OCI-LY1 (cell line): ENCODE results near the gene CAMLG.
A peak's percentile ranks its signal among the peaks of the same experiment; 100 is the strongest.
"Not testable (repeated sequence)": the region's sequence is repeated elsewhere in the genome, so short reads cannot be mapped to it uniquely, and the experiment has no call there.

ENCODE experiments used
- H2AFZ ChIP-seq: fragments of 200-600 bp; sonication (generic), shearing (Covaris generic); 2 replicates; pipeline ENCODE4 v1.6.0; 2014; ENCODE audit warnings: antibody characterized with exemption, mild to moderate bottlenecking, low read length
- H3F3A ChIP-seq: fragments of 200-600 bp; sonication (generic), shearing (Covaris generic); 2 replicates; pipeline ENCODE4 v1.6.0; 2014; ENCODE audit warnings: mild to moderate bottlenecking, antibody characterized with exemption, low read length, moderate library complexity; ENCODE audit not compliant: insufficient read depth
- H3K27ac ChIP-seq: fragments of 200-600 bp; sonication (generic); 2 replicates; pipeline ENCODE4 v1.5.1; 2014; ENCODE audit warnings: low read length, mixed run types, mild to moderate bottlenecking, low read depth; ENCODE audit not compliant: poor library complexity, severe bottlenecking
- H3K27me3 ChIP-seq: fragments of 200-600 bp; sonication (generic); 2 replicates; pipeline ENCODE4 v1.6.0; 2014; ENCODE audit warnings: antibody characterized with exemption, mild to moderate bottlenecking, low read length, moderate library complexity; ENCODE audit not compliant: insufficient read depth
- H3K36me3 ChIP-seq: fragments of 200-600 bp; sonication (generic); 2 replicates; pipeline ENCODE4 v1.6.1; 2014; ENCODE audit warnings: mild to moderate bottlenecking, antibody characterized with exemption, low read length, moderate library complexity, mixed read lengths; ENCODE audit not compliant: insufficient read depth
- H3K4me1 ChIP-seq: fragments of 200-600 bp; sonication (generic); 2 replicates; pipeline ENCODE4 v1.5.1; 2014; ENCODE audit warnings: mild to moderate bottlenecking, low read length, moderate library complexity; ENCODE audit not compliant: insufficient read depth, severe bottlenecking
- H3K4me2 ChIP-seq: fragments of 200-600 bp; sonication (generic), shearing (Covaris generic); 2 replicates; pipeline ENCODE4 v1.6.1; 2014; ENCODE audit warnings: low read length
- H3K4me3 ChIP-seq: fragments of 200-600 bp; sonication (generic); 2 replicates; pipeline ENCODE4 v1.5.1; 2014; ENCODE audit warnings: low read length, low read depth, mild to moderate bottlenecking, mixed read lengths; ENCODE audit not compliant: poor library complexity, severe bottlenecking
- H3K79me2 ChIP-seq: fragments of 200-600 bp; shearing (Covaris generic); 2 replicates; pipeline ENCODE4 v1.6.1; 2016; ENCODE audit warnings: mixed run types, low read length, mixed read lengths; ENCODE audit not compliant: insufficient read depth
- H3K9ac ChIP-seq: fragments of 200-600 bp; sonication (generic), shearing (Covaris generic); 2 replicates; pipeline ENCODE4 v1.6.1; 2014; ENCODE audit warnings: mild to moderate bottlenecking, low read length, mixed read lengths
- H3K9me2 ChIP-seq: fragments of 200-600 bp; sonication (generic), shearing (Covaris generic); 2 replicates; pipeline ENCODE4 v1.6.1; 2014; ENCODE audit warnings: low read depth, mild to moderate bottlenecking, low read length, mixed read lengths
- H3K9me3 ChIP-seq: fragments of 200-600 bp; shearing (Covaris generic); 2 replicates; pipeline ENCODE4 v1.6.1; 2014; ENCODE audit warnings: low read length, mixed read lengths
- H4K20me1 ChIP-seq: fragments of 200-600 bp; sonication (generic), shearing (Covaris generic); 2 replicates; pipeline ENCODE4 v1.6.0; 2016; ENCODE audit warnings: mild to moderate bottlenecking, low read length; ENCODE audit not compliant: insufficient read depth
- EZH2 ChIP-seq: fragments of 200-600 bp; sonication (generic), shearing (Covaris generic); IDR thresholded peaks from 2 replicates; pipeline ENCODE4 v1.8.0; 2017; ENCODE audit warnings: borderline replicate concordance, mixed run types, mild to moderate bottlenecking, antibody characterized with exemption, low read length, moderate library complexity, mixed read lengths
- TF ChIP-seq, protein P1 (sequence below): fragments of 200-600 bp; sonication (generic), shearing (Covaris generic); IDR thresholded peaks from 2 replicates; pipeline ENCODE4 v1.5.1; 2017; ENCODE audit warnings: mild to moderate bottlenecking, antibody characterized with exemption, low read length, moderate library complexity, mixed read lengths

Gene CAMLG

DNA sequence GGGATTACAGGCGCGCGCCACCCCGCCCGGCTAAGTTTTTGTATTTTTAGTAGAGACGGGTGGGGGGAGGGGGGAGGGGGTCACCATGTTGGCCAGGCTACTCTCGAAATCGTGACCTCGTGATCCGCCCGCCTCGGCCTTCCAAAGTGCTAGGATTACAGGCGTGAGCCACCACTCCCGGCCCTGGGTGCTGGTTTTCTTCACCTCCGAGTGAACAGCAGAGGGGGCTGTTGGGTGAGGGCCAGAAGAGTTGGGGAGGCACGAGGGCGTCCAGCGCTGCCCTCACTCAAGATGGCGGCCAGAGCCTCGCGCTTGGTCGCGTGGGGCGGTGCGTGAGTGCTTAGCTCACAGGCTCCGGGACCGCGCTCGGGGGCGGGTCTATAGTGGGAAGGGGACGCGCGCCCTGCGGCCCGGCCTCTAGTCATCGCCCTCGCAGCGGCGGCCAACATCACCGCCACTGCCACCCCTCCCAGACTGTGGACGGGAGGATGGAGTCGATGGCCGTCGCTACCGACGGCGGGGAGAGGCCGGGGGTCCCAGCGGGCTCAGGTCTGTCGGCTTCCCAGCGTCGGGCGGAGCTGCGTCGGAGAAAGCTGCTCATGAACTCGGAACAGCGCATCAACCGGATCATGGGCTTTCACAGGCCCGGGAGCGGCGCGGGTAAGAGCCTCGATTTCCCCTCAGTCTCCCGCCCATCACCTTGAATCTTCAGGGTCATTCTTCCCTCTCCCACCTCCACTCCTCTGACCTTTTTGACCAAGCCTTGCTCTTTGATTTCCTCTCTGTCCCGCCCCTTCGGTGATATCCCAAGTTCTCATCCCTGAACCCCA, at the start of gene CAMLG:
Gene CAMLG, plus strand, starts transcription at position 416 of the 830 bp plus-strand sequence. Its CDS starts 73 bp downstream, at position 489.
- TF ChIP-seq, protein P1, sequence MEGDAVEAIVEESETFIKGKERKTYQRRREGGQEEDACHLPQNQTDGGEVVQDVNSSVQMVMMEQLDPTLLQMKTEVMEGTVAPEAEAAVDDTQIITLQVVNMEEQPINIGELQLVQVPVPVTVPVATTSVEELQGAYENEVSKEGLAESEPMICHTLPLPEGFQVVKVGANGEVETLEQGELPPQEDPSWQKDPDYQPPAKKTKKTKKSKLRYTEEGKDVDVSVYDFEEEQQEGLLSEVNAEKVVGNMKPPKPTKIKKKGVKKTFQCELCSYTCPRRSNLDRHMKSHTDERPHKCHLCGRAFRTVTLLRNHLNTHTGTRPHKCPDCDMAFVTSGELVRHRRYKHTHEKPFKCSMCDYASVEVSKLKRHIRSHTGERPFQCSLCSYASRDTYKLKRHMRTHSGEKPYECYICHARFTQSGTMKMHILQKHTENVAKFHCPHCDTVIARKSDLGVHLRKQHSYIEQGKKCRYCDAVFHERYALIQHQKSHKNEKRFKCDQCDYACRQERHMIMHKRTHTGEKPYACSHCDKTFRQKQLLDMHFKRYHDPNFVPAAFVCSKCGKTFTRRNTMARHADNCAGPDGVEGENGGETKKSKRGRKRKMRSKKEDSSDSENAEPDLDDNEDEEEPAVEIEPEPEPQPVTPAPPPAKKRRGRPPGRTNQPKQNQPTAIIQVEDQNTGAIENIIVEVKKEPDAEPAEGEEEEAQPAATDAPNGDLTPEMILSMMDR: peak; percentile 77
- TF ChIP-seq EZH2: no peak
- H3K4me3 ChIP-seq: peak within 1 kb of the TSS; percentile 79
- no peaks in the 10 kb centered on the region for H3K9me2 ChIP-seq
- H3K79me2 ChIP-seq: peaks cover 18% of the 10 kb centered on the region
- H2AFZ ChIP-seq: peak within 1 kb of the TSS; percentile 25
- H4K20me1 ChIP-seq: no peaks in the 10 kb centered on the region
- H3F3A ChIP-seq: peaks cover 11% of the 10 kb centered on the region; the same call in 1 of the 2 replicates
- peak within 1 kb of the TSS; percentile 44 for H3K27ac ChIP-seq
- peak within 1 kb of the TSS; percentile 79 for H3K9ac ChIP-seq
- H3K4me2 ChIP-seq: peak within 1 kb of the TSS; percentile 89
- no peaks in the 10 kb centered on the region for H3K9me3 ChIP-seq
- H3K36me3 ChIP-seq: peaks cover 13% of the 10 kb centered on the region; the same call in 1 of the 2 replicates
- no peaks in the 10 kb centered on the region for H3K27me3 ChIP-seq
- H3K4me1 ChIP-seq: peaks cover 41% of the 10 kb centered on the region

DNA sequence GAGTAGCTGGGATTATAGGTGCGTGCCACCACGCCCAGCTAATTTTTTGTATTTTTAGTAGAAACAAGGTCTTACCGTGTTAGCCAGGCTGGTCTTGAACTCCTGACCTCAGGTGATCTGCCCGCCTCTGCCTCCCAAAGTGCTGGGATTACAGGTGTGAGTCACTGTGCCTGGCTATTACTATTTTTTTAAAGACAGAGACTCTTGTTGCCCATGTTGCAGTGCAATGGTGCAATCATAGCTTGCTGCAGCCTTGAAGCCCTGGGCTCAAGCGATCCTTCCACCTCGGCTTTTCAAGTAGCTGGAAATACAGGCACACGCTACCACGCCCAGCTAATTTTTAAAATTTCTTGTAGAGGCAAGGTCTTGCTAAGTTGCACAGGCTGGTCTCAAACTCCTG, 48.2 kb upstream of the CAMLG start:
- H3K4me3 ChIP-seq, H3K27me3 ChIP-seq, H3K9me3 ChIP-seq, H3K79me2 ChIP-seq, H3K9ac ChIP-seq, H3K4me1 ChIP-seq, H3F3A ChIP-seq, H2AFZ ChIP-seq, H4K20me1 ChIP-seq, H3K27ac ChIP-seq, H3K9me2 ChIP-seq, H3K4me2 ChIP-seq: not testable (repeated sequence)
- H3K36me3 ChIP-seq: peaks cover 46% of the 10 kb centered on the region

DNA sequence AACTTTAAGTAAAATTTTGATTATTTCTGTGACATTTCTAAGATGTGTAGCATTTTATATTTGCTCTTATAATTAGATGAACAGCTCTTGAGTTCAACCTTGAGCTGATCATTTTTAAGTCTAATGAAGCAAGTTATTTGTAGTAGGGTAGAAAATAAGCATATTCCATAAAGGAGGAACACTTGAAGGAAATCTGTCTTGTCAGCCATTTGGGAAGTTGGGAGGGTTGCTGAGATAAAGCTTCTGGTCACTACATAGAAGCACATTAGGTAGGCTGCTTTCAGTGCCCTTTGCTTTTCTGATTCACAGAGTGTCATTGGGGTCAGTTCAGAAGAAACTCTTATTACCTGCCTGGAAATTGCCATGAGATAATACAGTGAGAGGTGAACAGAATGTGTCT, 45.6 kb upstream of the CAMLG start:
- Histone ChIP-seq H4K20me1 (no peaks in the 10 kb centered on the region), H3K4me2 (no peak overlapping the region), H3K9me3 (no peaks in the 10 kb centered on the region), H3K79me2 (no peaks in the 10 kb centered on the region), H3K27me3 (no peaks in the 10 kb centered on the region), H3K27ac (no peak overlapping the region), H3K9me2 (no peaks in the 10 kb centered on the region), H2AFZ (no peak overlapping the region), H3K36me3 (peaks cover 38% of the 10 kb centered on the region), H3F3A (no peaks in the 10 kb centered on the region), H3K9ac (no peak overlapping the region), H3K4me3 (no peak overlapping the region), H3K4me1 (no peaks in the 10 kb centered on the region)
- TF ChIP-seq, protein P1: no peak

DNA sequence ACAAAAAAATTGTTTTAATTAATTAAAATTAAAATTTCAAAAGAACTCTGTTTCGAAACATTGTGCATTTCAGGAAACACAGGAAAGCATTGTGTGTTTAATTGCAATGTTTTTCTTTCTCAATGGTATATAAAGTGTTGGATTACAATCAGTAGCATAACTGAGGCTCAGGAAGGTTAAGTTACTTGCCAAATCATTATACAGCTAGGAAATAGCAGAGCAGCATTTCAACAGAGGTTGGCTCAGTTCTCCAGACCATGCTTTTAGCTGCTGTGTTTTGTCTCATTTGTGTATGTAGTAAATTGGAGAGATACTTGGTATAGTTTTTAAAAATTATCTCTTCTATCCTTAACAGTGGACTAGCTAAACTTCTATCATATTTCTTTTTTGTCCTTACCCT, 30.0 kb upstream of the CAMLG start:
- no peak overlapping the region for H3K4me3 ChIP-seq
- H3K27ac ChIP-seq: no peak overlapping the region
- H3K4me2 ChIP-seq: no peak overlapping the region
- no peaks in the 10 kb centered on the region for H3K79me2 ChIP-seq
- H3K9ac ChIP-seq: no peak overlapping the region
- H4K20me1 ChIP-seq: no peaks in the 10 kb centered on the region
- H3K4me1 ChIP-seq: no peaks in the 10 kb centered on the region
- TF ChIP-seq, protein P1: no peak
- no peak for TF ChIP-seq EZH2
- no peaks in the 10 kb centered on the region for H3K9me3 ChIP-seq
- peaks cover 61% of the 10 kb centered on the region for H3K36me3 ChIP-seq
- no peak overlapping the region for H2AFZ ChIP-seq
- no peaks in the 10 kb centered on the region for H3F3A ChIP-seq
- no peaks in the 10 kb centered on the region for H3K9me2 ChIP-seq
- H3K27me3 ChIP-seq: no peaks in the 10 kb centered on the region
